Stimulated activated CD4-positive, alpha-beta T cell treated with anti-CD3 and anti-CD28 coated beads, Interleukin-1b, Interleukin-23, amount 100 ng/mL, for 4 hours (primary cell): ENCODE measurements around the gene C3orf18.
A peak's percentile ranks its signal among the peaks of the same experiment; 100 is the strongest.
"Not testable (repeated sequence)": the region's sequence is repeated elsewhere in the genome, so short reads cannot be mapped to it uniquely, and the experiment has no call there.

ENCODE experiments used
- DNase-seq, 2 donors: peaks; one replicate each; pipeline ENCODE4 v3.0.0-alpha.2; 2020; ENCODE audit warnings: low read depth in 2 of 2

Gene C3orf18

DNA sequence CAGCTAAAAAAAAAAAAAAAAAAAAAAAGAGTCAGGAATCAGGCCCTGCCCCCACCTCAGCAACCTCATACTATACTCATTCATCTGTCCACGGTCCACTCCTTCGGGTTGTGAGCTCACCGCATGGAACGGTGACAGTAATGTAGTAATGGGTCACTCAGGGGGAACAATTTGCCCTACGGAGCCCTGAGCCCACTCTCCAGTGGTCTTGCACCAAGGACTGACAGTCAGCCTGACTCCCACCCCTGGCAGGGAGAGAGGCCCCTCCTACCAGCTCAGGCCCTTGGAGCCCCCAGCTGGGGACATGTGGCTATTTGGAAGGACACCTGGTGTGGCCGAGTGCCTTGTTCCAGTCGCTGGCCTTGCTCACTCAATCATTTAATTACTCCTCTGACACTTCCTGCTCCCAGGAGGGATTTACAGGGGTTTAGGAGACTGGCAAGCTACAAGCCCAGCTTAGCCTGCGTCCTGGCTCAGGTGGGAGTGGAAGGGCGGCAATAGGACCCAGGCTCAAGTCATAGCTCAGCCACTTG is 44.2 kb downstream of the C3orf18 start:
- DNase-seq = no peak

- no peak for DNase-seq
These were observed 46.0 kb downstream of the C3orf18 start for GRCh38 chr3:50521572-50521971.

- no peak for DNase-seq
These were observed 46.7 kb downstream of the C3orf18 start for GRCh38 chr3:50520849-50521248.

DNA sequence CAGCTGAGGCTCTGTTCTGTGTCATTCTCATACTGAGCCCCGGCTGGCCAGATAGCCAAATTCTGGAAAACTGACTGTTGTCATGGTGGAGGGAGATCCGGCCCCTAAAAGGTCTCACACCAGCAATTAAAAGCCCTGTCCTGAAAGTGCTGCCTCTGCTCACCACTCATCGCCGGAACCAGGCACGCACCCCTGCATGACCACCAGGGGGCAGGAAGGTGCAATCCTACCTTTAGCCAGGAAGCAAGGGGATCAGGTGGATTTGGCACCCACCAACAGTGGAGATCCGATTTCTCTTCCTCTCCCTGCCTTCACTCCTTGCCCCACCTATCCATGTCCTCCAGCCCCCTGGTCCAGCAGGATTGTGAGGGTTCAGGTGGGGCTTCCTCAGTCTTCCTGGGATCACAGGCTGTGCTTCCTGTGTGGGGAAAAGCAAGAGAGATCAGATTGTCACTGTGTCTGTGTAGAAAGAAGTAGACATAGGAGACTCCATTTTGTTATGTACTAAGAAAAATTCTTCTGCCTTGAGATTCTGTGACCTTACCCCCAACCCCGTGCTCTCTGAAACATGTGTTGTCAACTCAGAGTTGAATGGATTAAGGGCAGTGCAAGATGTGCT is 48.0 kb downstream of the C3orf18 start:
- DNase-seq = peak; percentile 64 to 67

GRCh38 chr3:50518436-50518835 is 49.1 kb downstream of the C3orf18 start:
- no peak for DNase-seq

- no peak for DNase-seq
These were observed 49.8 kb downstream of the C3orf18 start for GRCh38 chr3:50517721-50518206.

DNA sequence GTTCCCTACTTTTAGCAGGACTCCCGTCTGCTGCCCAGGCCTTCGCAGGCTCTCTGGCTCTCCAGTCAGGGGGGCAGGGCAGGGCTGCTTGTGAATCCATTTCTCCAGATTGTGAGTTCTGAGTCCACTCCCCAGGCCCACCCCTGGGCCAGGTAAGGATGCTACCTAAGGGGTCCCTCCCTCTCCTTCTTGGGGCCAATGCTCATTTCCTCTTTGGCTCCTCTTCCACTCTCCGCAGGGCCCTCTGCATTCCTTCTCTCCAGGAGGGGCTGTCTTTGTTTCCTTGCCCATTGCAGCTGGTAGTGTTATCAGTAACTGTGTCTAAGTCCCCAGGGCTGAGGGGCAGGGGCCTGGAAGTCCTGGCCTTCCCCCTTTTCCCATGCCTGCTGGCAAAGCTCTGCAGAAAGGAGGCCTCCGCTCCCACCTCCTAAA is 51.1 kb downstream of the C3orf18 start:
- no peak for DNase-seq

- DNase-seq = no peak
These were observed 51.7 kb downstream of the C3orf18 start for GRCh38 chr3:50515565-50516439.

GRCh38 chr3:50512908-50513307 is 54.6 kb downstream of the C3orf18 start:
- DNase-seq = not testable (repeated sequence)

- DNase-seq = no peak
These were observed 55.4 kb downstream of the C3orf18 start for GRCh38 chr3:50512131-50512530.

GRCh38 chr3:50510325-50510724 is 57.2 kb downstream of the C3orf18 start:
- DNase-seq = no peak

DNA sequence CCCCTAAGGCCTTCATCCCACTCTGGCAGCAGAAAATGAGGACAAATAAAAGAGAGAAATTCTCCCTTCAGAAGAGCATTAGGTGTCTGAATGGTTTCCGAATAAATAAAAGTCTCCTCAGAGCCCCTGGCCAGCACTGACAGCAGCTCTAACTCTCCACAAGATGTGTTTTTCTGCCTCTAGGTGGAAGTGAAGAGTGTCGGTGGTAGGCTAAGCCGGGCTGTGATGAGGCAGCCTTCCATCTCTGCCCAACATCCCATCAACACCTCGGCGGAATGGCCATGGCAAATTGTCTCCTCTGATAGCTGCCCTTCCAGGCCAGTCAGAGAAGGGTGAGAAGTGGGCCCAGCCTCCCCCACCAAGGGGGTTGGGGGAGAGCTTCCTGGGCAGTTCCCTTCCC is 57.8 kb downstream of the C3orf18 start:
- no peak for DNase-seq

DNA sequence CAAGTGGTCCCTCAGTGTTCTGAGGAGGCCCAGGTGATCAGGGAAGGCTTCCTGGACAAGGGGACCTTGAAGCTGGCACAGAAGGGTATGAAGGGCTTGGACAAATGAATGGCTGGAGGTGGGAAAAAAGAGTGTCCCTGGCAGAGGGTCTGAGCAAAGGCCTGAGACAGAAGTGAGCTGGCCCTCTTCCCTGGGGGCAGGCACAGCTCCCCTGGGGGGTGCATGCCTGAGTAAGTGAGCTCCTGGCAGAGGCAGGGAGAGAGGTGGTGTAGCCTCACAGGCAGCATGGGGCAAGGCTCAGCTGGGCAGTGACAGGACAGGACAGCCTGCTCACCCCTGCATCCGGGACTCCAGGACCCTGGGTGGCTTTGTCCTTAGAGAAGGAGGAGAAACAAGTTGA is 58.7 kb downstream of the C3orf18 start:
- DNase-seq = no peak
